GM19467 (cell line): ENCODE measurements around the gene TARM1.

Experiments used
- ATAC-seq: cut with Tn5 transposase; IDR thresholded peaks from one replicate; pipeline ENCODE4 v1.9.1; 2021; ENCODE audit warnings: mild to moderate bottlenecking, moderate library complexity; ENCODE audit not compliant: unreplicated experiment

Gene TARM1

GRCh38 chr19:54035215-54036178 lies 45.7 kb downstream of the TARM1 start:
- ATAC-seq, result no peak

- ATAC-seq, result no peak
Observed at GRCh38 chr19:54030895-54031586, 50.1 kb downstream of the TARM1 start.

GRCh38 chr19:54029930-54030490 lies 51.2 kb downstream of the TARM1 start:
- ATAC-seq, result no peak

- no peak for ATAC-seq
Observed at GRCh38 chr19:54029301-54029700, 51.9 kb downstream of the TARM1 start.

- no peak for ATAC-seq
Observed at GRCh38 chr19:54026656-54027055, 54.5 kb downstream of the TARM1 start.

GRCh38 chr19:54024660-54025059 lies 56.5 kb downstream of the TARM1 start:
- ATAC-seq, result no peak

- no peak for ATAC-seq
Observed at GRCh38 chr19:54023191-54023590, 58.0 kb downstream of the TARM1 start.

- ATAC-seq, result no peak
Observed at GRCh38 chr19:54021932-54022331, 59.2 kb downstream of the TARM1 start.

GRCh38 chr19:54021363-54021762 lies 59.8 kb downstream of the TARM1 start:
- ATAC-seq, result no peak
